Measurements from ENCODE around the gene BAIAP2.

GRCh38 chr17:81096741-81097133 lies 61.8 kb downstream of the BAIAP2 start:
- TF ChIP-seq POLR2AphosphoS5 (IDR thresholded peaks at IDR 0.05) (no peak), CTCF (IDR thresholded peaks at IDR 0.05) (no peak)
